HEK293 (cell line): ENCODE measurements around the gene RBMS1.

Experiments used
- CTCF ChIA-PET: fragments of 350-600 bp; formaldehyde crosslinking; extraction: SDS; loops from one replicate; lab custom pipeline; 2021; ENCODE audit warnings: antibody characterized with exemption; lab: Yijun Ruan, JAX
- POLR2A ChIA-PET: fragments of 300-600 bp; formaldehyde crosslinking; extraction: SDS; loops from one replicate; lab custom pipeline; 2020; ENCODE audit warnings: antibody characterized with exemption, inconsistent platforms; lab: Yijun Ruan, JAX
- H3K27ac ChIP-seq: fragments of 200-500 bp; sonication (Bioruptor generic); 2 replicates; pipeline ENCODE4 v1.5.1; 2014; ENCODE audit warnings: low read depth, low read length, control low read depth, inconsistent platforms; ENCODE audit errors: extremely low read depth
- H3K36me3 ChIP-seq, 2 experiments: fragments of 200-500 bp in 1 of 2; sonication (Bioruptor generic) in 1 of 2; 1 replicate in 1 of 2; 2 replicates in 1 of 2; pipeline ENCODE4 v1.5.1; 2014 to 2017; ENCODE audit warnings: inconsistent platforms in 2 of 2, low read length in 2 of 2; ENCODE audit not compliant: control insufficient read depth in 2 of 2, insufficient read depth in 1 of 2
- H3K4me1 ChIP-seq: fragments of 200-500 bp; sonication (Bioruptor generic); 2 replicates; pipeline ENCODE4 v1.5.1; 2014; ENCODE audit warnings: mild to moderate bottlenecking, low read length, inconsistent platforms; ENCODE audit not compliant: control insufficient read depth, insufficient read depth
- H3K4me3 ChIP-seq: 2 replicates; pipeline ENCODE4 v1.5.1; 2011; ENCODE audit warnings: low read depth, mild to moderate bottlenecking, control low read depth, low read length, moderate library complexity
- H3K9me3 ChIP-seq: fragments of 200-500 bp; sonication (Bioruptor generic); 2 replicates; pipeline ENCODE4 v1.5.1; 2014; ENCODE audit warnings: low read depth, low read length, inconsistent platforms; ENCODE audit not compliant: control insufficient read depth, insufficient read depth
- EGR2 ChIP-seq: fragments of 450-650 bp; formaldehyde crosslinking; IDR thresholded peaks from 2 replicates; pipeline ENCODE4 v1.5.1; 2016; ENCODE audit warnings: low read depth, missing biosample characterization, missing genetic modification characterization
- ELK4 ChIP-seq: IDR thresholded peaks from 2 replicates; pipeline ENCODE4 v1.6.1; 2011; ENCODE audit warnings: mild to moderate bottlenecking, low read depth, low read length, borderline replicate concordance
- GLIS1 ChIP-seq: fragments of 450-650 bp; formaldehyde crosslinking; IDR thresholded peaks from 2 replicates; pipeline ENCODE4 v1.5.1; 2016; ENCODE audit warnings: missing biosample characterization, missing genetic modification characterization
- GLIS2 ChIP-seq: fragments of 450-650 bp; formaldehyde crosslinking; IDR thresholded peaks from 2 replicates; pipeline ENCODE4 v1.5.1; 2016; ENCODE audit warnings: missing biosample characterization, missing genetic modification characterization
- INSM2 ChIP-seq: fragments of 450-650 bp; formaldehyde crosslinking; IDR thresholded peaks from 2 replicates; pipeline ENCODE4 v1.5.1; 2016; ENCODE audit warnings: missing biosample characterization, missing genetic modification characterization
- OSR2 ChIP-seq: fragments of 450-650 bp; formaldehyde crosslinking; IDR thresholded peaks from 2 replicates; pipeline ENCODE4 v1.5.1; 2016; ENCODE audit warnings: missing biosample characterization, missing genetic modification characterization
- PRDM1 ChIP-seq: fragments of 450-650 bp; formaldehyde crosslinking; IDR thresholded peaks from 2 replicates; pipeline ENCODE4; 2016; ENCODE audit warnings: missing biosample characterization, missing genetic modification characterization
- PRDM4 ChIP-seq: fragments of 450-650 bp; formaldehyde crosslinking; IDR thresholded peaks from 2 replicates; pipeline ENCODE4 v1.5.1; 2017; ENCODE audit warnings: missing biosample characterization, missing genetic modification characterization
- REST ChIP-seq: fragments of 450-650 bp; formaldehyde crosslinking; IDR thresholded peaks from 2 replicates; pipeline ENCODE4 v1.5.1; 2016; ENCODE audit warnings: missing biosample characterization, missing genetic modification characterization
- SP2 ChIP-seq: fragments of 450-650 bp; formaldehyde crosslinking; IDR thresholded peaks from 2 replicates; pipeline ENCODE4 v1.5.1; 2016; ENCODE audit warnings: missing biosample characterization, missing genetic modification characterization
- ZBTB44 ChIP-seq: fragments of 450-650 bp; IDR thresholded peaks from 2 replicates; pipeline ENCODE4 v1.5.1; 2018; ENCODE audit warnings: missing biosample characterization, mild to moderate bottlenecking, missing genetic modification characterization
- ZFHX2 ChIP-seq: fragments of 450-650 bp; formaldehyde crosslinking; conservative IDR thresholded peaks from 2 replicates; pipeline ENCODE4 v1.5.1; 2016; ENCODE audit warnings: missing biosample characterization, missing genetic modification characterization
- ZNF2 ChIP-seq: fragments of 450-650 bp; formaldehyde crosslinking; IDR thresholded peaks from 2 replicates; pipeline ENCODE4 v1.5.1; 2016; ENCODE audit warnings: missing biosample characterization, missing genetic modification characterization
- ZNF292 ChIP-seq: fragments of 450-650 bp; formaldehyde crosslinking; IDR thresholded peaks from 2 replicates; pipeline ENCODE4 v1.5.1; 2016; ENCODE audit warnings: low read depth, missing biosample characterization, missing genetic modification characterization, borderline replicate concordance
- ZNF391 ChIP-seq: fragments of 450-650 bp; formaldehyde crosslinking; IDR thresholded peaks from 2 replicates; pipeline ENCODE4 v1.5.1; 2016; ENCODE audit warnings: low read depth, missing biosample characterization, missing genetic modification characterization, borderline replicate concordance
- ZNF423 ChIP-seq: fragments of 450-650 bp; formaldehyde crosslinking; IDR thresholded peaks from 2 replicates; pipeline ENCODE4 v1.5.1; 2016; ENCODE audit warnings: missing biosample characterization, missing genetic modification characterization
- ZNF521 ChIP-seq: fragments of 450-650 bp; formaldehyde crosslinking; IDR thresholded peaks from 2 replicates; pipeline ENCODE4 v1.5.1; 2017; ENCODE audit warnings: missing biosample characterization, mild to moderate bottlenecking, missing genetic modification characterization
- ZNF561 ChIP-seq: fragments of 450-650 bp; IDR thresholded peaks from 2 replicates; pipeline ENCODE4 v1.5.1; 2018; ENCODE audit warnings: missing biosample characterization, missing genetic modification characterization, borderline replicate concordance
- ZNF621 ChIP-seq: fragments of 450-650 bp; formaldehyde crosslinking; IDR thresholded peaks from 2 replicates; pipeline ENCODE4 v1.5.1; 2017; ENCODE audit warnings: missing biosample characterization, missing genetic modification characterization
- ZNF629 ChIP-seq: fragments of 450-650 bp; formaldehyde crosslinking; IDR thresholded peaks from 2 replicates; pipeline ENCODE4 v1.5.1; 2017; ENCODE audit warnings: missing biosample characterization, missing genetic modification characterization
- ZNF670 ChIP-seq: fragments of 450-650 bp; formaldehyde crosslinking; IDR thresholded peaks from 2 replicates; pipeline ENCODE4 v1.5.1; 2016; ENCODE audit warnings: missing biosample characterization, missing genetic modification characterization, low read depth
- ZNF791 ChIP-seq: fragments of 450-650 bp; formaldehyde crosslinking; IDR thresholded peaks from 2 replicates; pipeline ENCODE4 v1.5.1; 2016; ENCODE audit warnings: missing biosample characterization, missing genetic modification characterization
- ZNF792 ChIP-seq: fragments of 450-650 bp; formaldehyde crosslinking; IDR thresholded peaks from 2 replicates; pipeline ENCODE4 v1.5.1; 2016; ENCODE audit warnings: missing biosample characterization, missing genetic modification characterization

RBMS1 gene

GRCh38 chr2:160474319-160474645, 19.3 kb downstream of the RBMS1 start:
- H3K4me1 ChIP-seq, result peaks cover 26% of the 10 kb centered on the region

GRCh38 chr2:160473468-160474318, 19.9 kb downstream of the RBMS1 start:
- ChIA-PET CTCF (no interaction called here), POLR2A (no interaction called here)
- no peak overlapping the region for H3K27ac ChIP-seq
- peaks cover 22% of the 10 kb centered on the region for H3K4me1 ChIP-seq
- no peak for TF ChIP-seq ZNF792
- TF ChIP-seq ZNF2 (tag by site-specific recombination), result no peak
- peak; percentile 70; the same call in 1 of the 2 replicates for TF ChIP-seq PRDM4 (tag by site-specific recombination)
- no peak for TF ChIP-seq GLIS1 (tag by site-specific recombination)
- TF ChIP-seq OSR2 (tag by site-specific recombination), result peak; percentile 14; the same call in 1 of the 2 replicates
- TF ChIP-seq ELK4, result no peak
- peak; percentile 39; the same call in 1 of the 2 replicates for TF ChIP-seq ZBTB44
- TF ChIP-seq ZFHX2, result no peak
- no peak for TF ChIP-seq PRDM1 (tag by site-specific recombination)
- no peaks in the 10 kb centered on the region for H3K9me3 ChIP-seq
- no peaks in the 10 kb centered on the region for H3K36me3 ChIP-seq
- no peak overlapping the region for H3K4me3 ChIP-seq

More at GRCh38 chr2:160474319-160474645, 19.3 kb downstream of the RBMS1 start:
- no peaks in the 10 kb centered on the region for H3K36me3 ChIP-seq
- no peaks in the 10 kb centered on the region for H3K9me3 ChIP-seq
- no peak overlapping the region for H3K27ac ChIP-seq
- POLR2A ChIA-PET, result no interaction called here
- TF ChIP-seq INSM2 (tag by site-specific recombination) (no peak), ZNF391 (tag by site-specific recombination) (no peak), ZNF791 (tag by site-specific recombination) (no peak), EGR2 (tag by site-specific recombination) (no peak), ZNF621 (tag by site-specific recombination) (no peak), ZNF629 (tag by site-specific recombination) (no peak), ZNF561 (tag by site-specific recombination) (no peak), SP2 (tag by site-specific recombination) (no peak), ZNF423 (tag by site-specific recombination) (no peak), ZNF292 (tag by site-specific recombination) (no peak), ZNF521 (tag by site-specific recombination) (no peak), GLIS2 (tag by site-specific recombination) (no peak), ZNF670 (tag by site-specific recombination) (no peak), REST (no peak)
- H3K4me3 ChIP-seq, result no peak overlapping the region
- CTCF ChIA-PET, result no interaction called here
